Activated CD4-positive, alpha-beta T cell treated with anti-CD3 and anti-CD28 coated beads for 36 hours (primary cell): ENCODE data around the gene NMD3. TPM values are rescaled to one million over a fixed set of nuclear protein-coding genes. Genes with fewer than 3 reads are reported as not detected.
A peak's percentile ranks its signal among the peaks of the same experiment; 100 is the strongest.

Source experiments
- ATAC-seq: fragments of 200-7000 bp; cut with Tn5 transposase; one replicate; pipeline ENCODE4 v1.10.0; 2021; ENCODE audit warnings: mild to moderate bottlenecking, moderate library complexity
- CTCF ChIA-PET: fragments of 350-600 bp; sonication (Branson Sonifier 250); formaldehyde crosslinking; loops from one replicate; lab custom pipeline; 2021; ENCODE audit warnings: antibody characterized with exemption; lab: Charles Lee
- POLR2A ChIA-PET: fragments of 350-600 bp; sonication (Branson Sonifier 250); formaldehyde crosslinking; loops from one replicate; lab custom pipeline; 2021; ENCODE audit warnings: antibody characterized with exemption, inconsistent platforms; lab: Charles Lee
- DNase-seq: peaks from one replicate; pipeline ENCODE4 v3.0.0-alpha.2; 2020
- H3K27ac Mint-ChIP-seq: one replicate; pipeline ENCODE4 v1.8.0; 2021; ENCODE audit warnings: mixed read lengths
- H3K27me3 Mint-ChIP-seq: one replicate; pipeline ENCODE4 v1.8.0; 2021; ENCODE audit warnings: mixed read lengths
- H3K36me3 Mint-ChIP-seq: one replicate; pipeline ENCODE4 v1.8.0; 2021; ENCODE audit warnings: low read depth, mixed read lengths
- H3K4me1 Mint-ChIP-seq: one replicate; pipeline ENCODE4 v1.8.0; 2021; ENCODE audit warnings: mixed read lengths
- H3K4me3 Mint-ChIP-seq: one replicate; pipeline ENCODE4 v1.8.0; 2021; ENCODE audit warnings: mild to moderate bottlenecking, moderate library complexity, mixed read lengths
- H3K9me3 Mint-ChIP-seq: one replicate; pipeline ENCODE4 v1.8.0; 2021; ENCODE audit warnings: low read depth, mixed read lengths
- intact Hi-C, 2 experiments: fragments of 100-400 bp; cut with DNase I in 1 of 2; cut with micrococcal nuclease in 1 of 2; formaldehyde crosslinking; loops; one replicate each; pipeline versions ENCODE4 v1.14.2 to v1.15.1; 2022 to 2024; cut with DNase I, micrococcal nuclease
- total RNA-seq, 2 experiments: library from RNA; stranded (reverse); gene quantifications; one replicate each; pipeline ENCODE4 v1.2.3, GENCODE V29; 2021

The NMD3 gene
- total RNA-seq, 2 experiments from 2014 or later: 49.6 to 65.5 TPM

DNA sequence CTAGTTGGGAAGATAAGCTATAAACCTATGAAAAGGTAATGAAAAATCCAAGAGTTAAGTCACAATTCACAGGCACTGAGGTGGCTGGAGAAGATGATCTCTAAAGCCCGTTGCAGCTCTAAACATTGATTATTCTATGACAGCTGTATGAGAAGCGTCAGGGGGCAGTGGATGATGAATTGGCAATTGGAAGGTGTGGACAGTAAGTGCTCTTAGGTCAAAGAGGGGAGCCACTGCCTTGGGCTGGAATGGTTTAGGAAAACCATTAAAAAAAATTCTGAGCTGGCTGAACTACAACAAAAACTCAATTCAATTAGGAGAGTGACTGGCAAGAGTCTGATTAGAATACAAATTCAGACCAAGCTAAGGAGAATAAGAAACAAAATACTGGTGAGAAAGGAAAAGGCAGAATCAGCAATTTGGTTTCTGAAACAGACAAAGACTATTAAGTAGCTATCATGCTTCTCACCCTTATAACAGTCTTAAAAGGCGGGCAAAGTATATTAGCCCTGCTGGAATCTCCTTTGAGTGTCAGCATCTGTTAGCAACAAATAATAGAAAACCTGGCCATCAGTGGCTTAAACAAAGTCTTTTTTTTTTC lies 8.8 kb upstream of the NMD3 start:
- no peak overlapping the region for H3K4me3 Mint-ChIP-seq
- CTCF ChIA-PET: interaction anchor here (0.6 to 1.6 kb wide), 7 partner anchors 11 to 525 kb away, joined by 3 to 6 read pairs (median 3); partner anchors contain the start of gene B3GALNT1

DNA sequence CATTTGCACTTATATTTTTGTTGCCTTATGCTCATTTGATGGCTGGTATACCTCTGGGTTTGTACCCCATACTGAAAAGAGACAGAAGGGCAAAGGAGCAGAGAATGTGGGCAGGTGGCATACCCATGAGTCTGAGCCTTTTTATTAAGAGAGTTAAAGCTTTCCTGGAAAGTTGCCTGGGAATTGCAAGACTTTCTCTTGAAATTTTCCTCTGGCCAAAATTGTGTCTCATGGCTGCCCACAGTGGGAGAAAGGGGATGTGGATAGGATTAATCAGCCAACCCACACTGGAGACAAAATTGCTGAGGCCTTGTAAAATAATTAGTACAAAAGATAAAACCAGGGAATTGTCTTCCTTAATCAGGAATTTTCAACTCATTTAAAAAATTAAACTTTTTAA lies 8.2 kb upstream of the NMD3 start:
- no peak for DNase-seq
- POLR2A ChIA-PET: no interaction called here
- Mint-ChIP-seq H3K4me3 (no peak overlapping the region), H3K36me3 (no peaks in the 10 kb centered on the region), H3K4me1 (no peaks in the 10 kb centered on the region), H3K9me3 (no peaks in the 10 kb centered on the region), H3K27me3 (peaks cover 12% of the 10 kb centered on the region), H3K27ac (no peak overlapping the region)
- intact Hi-C loops: no loop called here
- no peak for ATAC-seq
- CTCF ChIA-PET: interaction anchor here (0.6 to 1.6 kb wide), 4 partner anchors 11 to 451 kb away, joined by 3 read pairs; partner anchors contain the start of gene B3GALNT1

More for the DNA sequence above, 8.8 kb upstream of the NMD3 start:
- POLR2A ChIA-PET: no interaction called here
- intact Hi-C loops: no loop called here
- Mint-ChIP-seq H3K27me3 (peaks cover 12% of the 10 kb centered on the region), H3K36me3 (no peaks in the 10 kb centered on the region), H3K9me3 (no peaks in the 10 kb centered on the region), H3K4me1 (no peaks in the 10 kb centered on the region), H3K27ac (no peak overlapping the region)
- ATAC-seq: no peak
- no peak for DNase-seq

DNA sequence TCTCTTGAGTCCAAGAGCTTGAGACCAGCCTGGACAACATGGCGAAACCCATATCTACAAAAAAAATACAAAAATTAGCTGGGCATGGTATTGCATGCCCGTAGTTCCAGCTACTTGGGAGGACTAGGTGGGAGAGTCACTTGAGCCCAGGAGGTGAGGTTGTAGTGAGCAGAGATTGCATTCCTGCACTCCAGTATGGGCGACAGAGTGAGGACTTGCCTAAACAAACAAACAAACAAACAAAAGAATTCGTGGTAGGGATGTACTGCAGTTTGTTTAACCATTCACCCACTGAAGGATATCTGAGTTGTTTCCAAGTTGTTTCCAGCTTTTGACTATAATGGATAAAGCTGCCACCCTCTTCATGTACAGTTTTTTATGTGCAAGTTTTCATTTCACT lies 7.5 kb upstream of the NMD3 start:
- no peak for DNase-seq
- no peak overlapping the region for H3K4me3 Mint-ChIP-seq
- no peaks in the 10 kb centered on the region for H3K4me1 Mint-ChIP-seq
- no peak overlapping the region for H3K27ac Mint-ChIP-seq
- ATAC-seq: no peak
- CTCF ChIA-PET: interaction anchor here (0.9 to 1.2 kb wide), 2 partner anchors 61 to 65 kb away, joined by 3 read pairs; no protein-coding TSS in a partner anchor
- H3K27me3 Mint-ChIP-seq: peaks cover 12% of the 10 kb centered on the region
- H3K36me3 Mint-ChIP-seq: no peaks in the 10 kb centered on the region
- POLR2A ChIA-PET: no interaction called here
- no peaks in the 10 kb centered on the region for H3K9me3 Mint-ChIP-seq
- intact Hi-C loops: no loop called here

DNA sequence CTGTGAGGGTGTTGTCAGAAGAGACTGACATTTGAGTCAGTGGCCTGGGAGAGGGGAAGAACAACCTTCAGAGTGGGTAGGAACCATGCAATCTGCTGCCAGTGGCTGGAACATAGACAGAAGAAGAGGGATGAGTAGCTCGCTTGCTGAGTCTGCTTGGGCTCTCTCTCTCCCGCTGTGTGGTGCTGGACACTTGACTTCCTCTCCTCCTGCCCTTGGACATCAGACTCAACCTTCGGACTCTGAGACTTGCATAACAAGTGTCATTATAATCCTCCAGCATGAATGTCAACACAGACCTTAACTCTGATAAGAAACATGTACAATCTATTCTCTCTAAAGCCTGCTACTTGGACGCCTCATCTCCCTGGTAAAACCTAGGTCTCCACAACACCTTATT lies 5.9 kb upstream of the NMD3 start:
- no peak overlapping the region for H3K27ac Mint-ChIP-seq
- intact Hi-C loops: no loop called here
- H3K9me3 Mint-ChIP-seq: no peaks in the 10 kb centered on the region
- ATAC-seq (no peak), DNase-seq (no peak)
- ChIA-PET POLR2A (no interaction called here), CTCF (no interaction called here)
- peaks cover 12% of the 10 kb centered on the region for H3K27me3 Mint-ChIP-seq
- peaks cover 2% of the 10 kb centered on the region for H3K36me3 Mint-ChIP-seq
- H3K4me3 Mint-ChIP-seq: no peak overlapping the region
- peaks cover 3% of the 10 kb centered on the region for H3K4me1 Mint-ChIP-seq

DNA sequence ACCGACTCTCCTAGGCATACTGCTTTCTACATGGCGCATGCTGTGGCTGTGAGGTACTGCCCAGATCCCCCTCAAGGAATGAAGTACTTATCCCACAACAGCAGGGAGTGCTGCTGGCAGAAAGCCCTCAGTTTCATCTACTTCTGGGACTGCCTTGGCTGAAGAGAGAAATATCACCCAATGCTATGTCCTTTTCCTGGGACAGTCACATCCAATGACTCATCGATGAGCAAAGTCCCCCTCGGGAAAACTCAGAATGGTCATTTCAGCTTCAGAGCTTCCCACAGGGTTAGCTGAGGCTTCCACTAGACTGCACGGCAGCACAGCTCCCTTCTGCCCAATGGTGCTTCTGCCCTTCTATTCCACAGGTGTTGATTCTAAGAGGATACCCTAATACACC lies 3.6 kb upstream of the NMD3 start:
- Mint-ChIP-seq H3K27me3 (peaks cover 12% of the 10 kb centered on the region), H3K4me1 (peaks cover 7% of the 10 kb centered on the region), H3K27ac (no peak overlapping the region), H3K4me3 (no peak overlapping the region), H3K36me3 (peaks cover 2% of the 10 kb centered on the region), H3K9me3 (no peaks in the 10 kb centered on the region)
- POLR2A ChIA-PET: no interaction called here
- ATAC-seq: no peak
- intact Hi-C loops: no loop called here
- no peak for DNase-seq
- CTCF ChIA-PET: no interaction called here

DNA sequence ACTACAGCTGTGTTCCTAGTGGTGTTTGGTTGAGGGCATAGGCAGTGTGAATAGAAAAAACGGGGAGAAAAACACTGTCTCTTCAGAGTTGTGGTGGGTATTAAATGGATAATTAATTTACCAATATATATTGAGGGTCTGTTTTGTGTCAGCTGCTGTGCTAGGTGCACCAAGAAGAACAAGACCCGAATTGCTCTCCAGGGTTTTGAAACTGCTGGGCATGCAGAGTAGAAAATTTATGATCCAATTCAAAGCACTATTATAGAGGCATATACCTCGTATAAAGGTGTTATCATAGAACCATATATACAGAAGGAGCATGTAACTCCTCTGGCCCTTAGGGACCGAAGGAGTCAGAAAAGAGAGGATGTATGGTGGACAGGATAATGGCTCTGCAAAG lies 1.6 kb upstream of the NMD3 start:
- CTCF ChIA-PET: no interaction called here
- POLR2A ChIA-PET: no interaction called here
- no peak overlapping the region for H3K27ac Mint-ChIP-seq
- DNase-seq: no peak
- H3K36me3 Mint-ChIP-seq: peaks cover 15% of the 10 kb centered on the region
- no peak for ATAC-seq
- no peak overlapping the region for H3K4me3 Mint-ChIP-seq
- H3K9me3 Mint-ChIP-seq: no peaks in the 10 kb centered on the region
- H3K4me1 Mint-ChIP-seq: peaks cover 23% of the 10 kb centered on the region
- H3K27me3 Mint-ChIP-seq: peaks cover 12% of the 10 kb centered on the region
- intact Hi-C loops: no loop called here

DNA sequence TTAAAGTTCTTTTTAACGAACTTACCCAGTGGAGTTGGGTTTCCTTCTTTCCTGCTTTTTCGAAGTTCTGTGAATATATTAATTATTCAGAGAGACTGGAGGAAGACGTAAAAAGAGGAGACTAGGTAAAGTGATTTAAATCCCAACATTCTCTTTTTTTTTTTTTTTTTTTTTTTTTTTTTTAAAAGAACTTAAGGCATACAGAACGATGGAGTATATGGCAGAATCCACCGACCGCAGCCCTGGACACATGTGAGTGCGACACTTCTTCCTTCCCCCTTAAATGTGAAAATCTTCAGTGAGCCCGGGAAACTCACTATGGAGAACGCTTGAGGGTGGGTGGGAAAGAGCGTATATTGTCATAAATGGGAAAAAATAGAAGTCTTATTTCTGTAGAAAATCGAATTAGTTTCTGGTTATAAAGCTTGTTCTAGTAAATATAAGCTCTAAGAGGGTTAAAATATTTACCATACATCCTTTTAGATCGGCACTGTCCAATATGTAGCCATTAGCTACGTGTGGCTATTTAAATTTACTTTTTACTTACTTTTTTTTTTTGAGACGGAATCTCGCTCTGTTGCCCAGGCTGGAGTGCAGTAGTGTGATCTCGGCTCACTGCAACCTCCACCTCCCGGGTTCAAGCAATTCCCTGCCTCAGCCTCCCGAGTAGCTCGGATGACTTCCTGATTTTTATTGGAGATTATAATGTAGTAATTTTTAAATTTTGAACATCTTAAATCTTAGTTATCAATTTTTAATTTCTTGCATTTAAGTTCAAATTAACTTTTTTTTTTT lies 892 bp downstream of the NMD3 start:
- ATAC-seq: peak; percentile 21
- Mint-ChIP-seq H3K27me3 (no peaks in the 10 kb centered on the region), H3K4me1 (peaks cover 29% of the 10 kb centered on the region), H3K27ac (peak overlapping the region; percentile 88), H3K4me3 (peak overlapping the region; percentile 86), H3K9me3 (no peaks in the 10 kb centered on the region), H3K36me3 (peaks cover 21% of the 10 kb centered on the region)
- intact Hi-C loops: loop anchor here (1.0 to 5.0 kb wide), 6 partner anchors 125 to 823 kb away; partner anchors contain the start of genes IFT80 (in 1 of the 2), KPNA4 (in 1 of the 2), PPM1L (in 1 of the 2) and SMC4 (in 1 of the 2)
- ChIA-PET POLR2A (interaction anchor here (0.6 to 1.9 kb wide), 3 partner anchors 8 to 770 kb away, joined by 3 to 5 read pairs (median 3); no protein-coding TSS in a partner anchor), CTCF (interaction anchor here (0.6 to 2.1 kb wide), 5 partner anchors 9 to 552 kb away, joined by 3 to 9 read pairs (median 4); no protein-coding TSS in a partner anchor)
- peak; percentile 38 for DNase-seq

DNA sequence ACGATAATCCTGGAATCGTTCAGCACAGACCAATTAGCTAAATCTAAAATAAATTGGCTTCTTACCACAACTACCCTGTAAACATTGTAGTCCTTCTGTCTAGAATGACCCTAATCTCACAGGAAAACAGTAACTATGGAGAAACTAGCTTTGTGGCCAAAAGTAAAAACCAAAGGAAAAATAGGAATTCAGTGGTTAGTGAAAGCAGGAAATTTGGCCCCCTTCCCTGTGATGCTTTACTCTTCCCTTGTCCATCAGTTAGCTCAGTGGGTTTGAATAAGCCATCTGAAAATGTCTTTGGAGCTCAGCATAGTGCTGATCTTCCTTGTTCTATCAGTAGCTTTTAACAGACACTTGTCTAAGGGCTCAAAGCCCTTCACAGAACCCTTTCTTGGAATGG lies 1.6 kb downstream of the NMD3 start:
- H3K9me3 Mint-ChIP-seq: no peaks in the 10 kb centered on the region
- peak overlapping the region; percentile 42 for H3K27ac Mint-ChIP-seq
- peak overlapping the region; percentile 86 for H3K4me3 Mint-ChIP-seq
- peaks cover 23% of the 10 kb centered on the region for H3K36me3 Mint-ChIP-seq
- DNase-seq (no peak), ATAC-seq (no peak)
- POLR2A ChIA-PET: interaction anchor here (0.6 to 1.9 kb wide), 2 partner anchors 9 to 116 kb away, joined by 3 to 5 read pairs; no protein-coding TSS in a partner anchor
- H3K4me1 Mint-ChIP-seq: peaks cover 30% of the 10 kb centered on the region
- no peaks in the 10 kb centered on the region for H3K27me3 Mint-ChIP-seq
- intact Hi-C loops: loop anchor here in 1 of 2 experiments (5.0 kb wide), 3 partner anchors 125 to 775 kb away; partner anchors contain the start of genes PPM1L and TRIM59
- CTCF ChIA-PET: interaction anchor here (0.6 to 2.1 kb wide), 5 partner anchors 8 to 553 kb away, joined by 3 to 9 read pairs (median 4); no protein-coding TSS in a partner anchor

DNA sequence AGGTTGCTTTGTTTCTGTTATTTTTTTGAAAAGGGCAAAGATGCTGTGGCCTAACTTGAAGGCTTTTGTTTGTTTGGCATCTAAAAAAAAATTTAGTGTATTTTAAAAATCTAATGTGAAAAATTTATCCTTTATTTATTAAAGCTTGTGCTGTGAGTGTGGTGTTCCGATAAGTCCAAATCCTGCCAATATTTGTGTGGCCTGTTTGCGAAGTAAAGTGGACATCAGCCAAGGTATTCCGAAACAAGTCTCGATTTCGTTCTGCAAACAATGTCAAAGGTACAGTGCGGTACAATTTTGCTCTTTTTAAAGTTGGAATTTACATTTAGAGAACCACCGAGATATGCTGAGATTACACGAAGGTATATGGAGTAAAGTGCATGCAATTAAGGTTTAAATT lies 3.7 kb downstream of the NMD3 start:
- Mint-ChIP-seq H3K4me3 (no peak overlapping the region), H3K27ac (no peak overlapping the region)
- intact Hi-C loops: loop anchor here in 1 of 2 experiments (5.0 kb wide), 3 partner anchors 123 to 777 kb away; partner anchors contain the start of genes PPM1L and TRIM59

DNA sequence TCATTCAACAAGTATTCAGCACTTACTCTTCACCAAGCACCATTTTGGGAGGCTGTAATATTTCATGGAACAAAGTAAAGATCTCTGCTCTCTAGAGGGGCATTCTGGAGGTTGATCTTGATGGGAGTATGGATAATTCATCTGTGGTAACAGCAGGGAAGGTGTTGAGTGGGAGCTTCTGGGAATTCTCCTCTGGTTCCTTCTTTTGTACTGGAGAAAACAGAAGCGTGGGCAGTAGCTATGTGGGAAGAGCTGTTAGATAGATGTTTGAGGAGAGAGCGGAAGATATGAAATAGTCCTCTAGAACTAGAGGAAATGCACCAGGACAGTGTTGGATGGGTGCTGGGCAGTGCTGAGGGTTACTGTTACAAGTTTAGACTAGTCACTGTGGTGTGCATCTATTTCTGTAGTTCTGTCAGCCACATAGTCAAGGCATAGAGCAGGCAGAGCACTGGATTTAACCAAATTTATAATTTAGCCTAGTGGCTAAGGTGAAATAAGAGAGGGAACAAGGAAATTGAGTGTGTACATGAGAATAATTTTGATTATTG lies 9.6 kb downstream of the NMD3 start:
- H3K27me3 Mint-ChIP-seq: no peaks in the 10 kb centered on the region
- no peak overlapping the region for H3K27ac Mint-ChIP-seq
- H3K4me1 Mint-ChIP-seq: peaks cover 6% of the 10 kb centered on the region
- ATAC-seq (no peak), DNase-seq (no peak)
- POLR2A ChIA-PET: interaction anchor here (1.0 kb wide), 1 partner anchor 9 kb away, joined by 3 read pairs; no protein-coding TSS in a partner anchor
- no peak overlapping the region for H3K4me3 Mint-ChIP-seq
- intact Hi-C loops: loop anchor here in 1 of 2 experiments (10.0 kb wide), 1 partner anchor 706 kb away; no protein-coding TSS in a partner anchor
- H3K36me3 Mint-ChIP-seq: peaks cover 19% of the 10 kb centered on the region
- CTCF ChIA-PET: interaction anchor here (0.5 to 2.3 kb wide), 3 partner anchors 9 to 297 kb away, joined by 3 to 9 read pairs (median 3); partner anchors contain the start of gene NMD3
- H3K9me3 Mint-ChIP-seq: no peaks in the 10 kb centered on the region

More for the DNA sequence above, 3.7 kb downstream of the NMD3 start:
- peaks cover 28% of the 10 kb centered on the region for H3K4me1 Mint-ChIP-seq
- POLR2A ChIA-PET: no interaction called here
- no peaks in the 10 kb centered on the region for H3K9me3 Mint-ChIP-seq
- H3K36me3 Mint-ChIP-seq: peaks cover 21% of the 10 kb centered on the region
- no peak for DNase-seq
- no peaks in the 10 kb centered on the region for H3K27me3 Mint-ChIP-seq
- no peak for ATAC-seq
- CTCF ChIA-PET: interaction anchor here (0.6 kb wide), 1 partner anchor 9 kb away, joined by 3 read pairs; no protein-coding TSS in a partner anchor
